BLaER1 treated with 17β-estradiol and CSF1 and Interleukin-3, amounts not matched to agents 10 nM and 100 nM (cell line): ENCODE measurements around the gene RBM19.
A peak's percentile ranks its signal among the peaks of the same experiment; 100 is the strongest.

ENCODE experiments used
- H3K27ac ChIP-seq, 11 experiments: shearing (Covaris generic); formaldehyde crosslinking; 2 replicates each; pipeline ENCODE4 v1.8.1; 2022
- H3K27me3 ChIP-seq, 11 experiments: shearing (Covaris generic); formaldehyde crosslinking; 2 replicates each; pipeline ENCODE4 v1.8.1; 2022
- H3K36me3 ChIP-seq, 11 experiments: shearing (Covaris generic); formaldehyde crosslinking; 2 replicates each; pipeline ENCODE4 v1.8.1; 2022
- H3K4me1 ChIP-seq, 10 experiments: shearing (Covaris generic); formaldehyde crosslinking; 2 replicates each; pipeline ENCODE4 v1.8.1; 2022
- H3K4me2 ChIP-seq, 11 experiments: shearing (Covaris generic); formaldehyde crosslinking; 2 replicates each; pipeline ENCODE4 v1.8.1; 2022
- H3K4me3 ChIP-seq, 10 experiments: shearing (Covaris generic); formaldehyde crosslinking; 2 replicates each; pipeline ENCODE4 v1.8.1; 2022
- H3K9ac ChIP-seq, 11 experiments: shearing (Covaris generic); formaldehyde crosslinking; 2 replicates each; pipeline ENCODE4 v1.8.1; 2022
- H3K9me3 ChIP-seq, 11 experiments: shearing (Covaris generic); formaldehyde crosslinking; replicated peaks in 1 of 11; 2 replicates each; pipeline ENCODE4 v1.8.1; 2022
- H4K20me1 ChIP-seq, 11 experiments: shearing (Covaris generic); formaldehyde crosslinking; 2 replicates each; pipeline ENCODE4 v1.8.1; 2022
- Cebpa-rat ChIP-seq, 11 experiments: shearing (Covaris generic); IDR thresholded peaks; 2 replicates each; pipeline ENCODE4 v1.8.1; 2022

The RBM19 gene

GRCh38 chr12:113797535-113797868 is 168.6 kb downstream of the RBM19 start:
- TF ChIP-seq Cebpa-rat (IDR thresholded peaks at IDR 0.05): no peak
- peak overlapping the region in 8 of 11 experiments; percentile 29 to 75 (median 61); a peak in 16 of 22 replicates for H3K4me2 ChIP-seq
- H3K9ac ChIP-seq: 0 out of 22 replicates have a peak overlapping the region, but pooled peaks of 1 of the 11 experiments have one; percentile 8

GRCh38 chr12:113796852-113797534 is 169.1 kb downstream of the RBM19 start:
- H3K4me2 ChIP-seq: peak overlapping the region in 8 of 11 experiments; percentile 29 to 75 (median 61); a peak in 16 of 22 replicates
- H3K9ac ChIP-seq: peak overlapping the region in 1 of 11 experiments; percentile 8; a peak in 1 of 22 replicates
- no peaks in the 10 kb centered on the region for H3K36me3 ChIP-seq
- H3K27ac ChIP-seq: no peak overlapping the region; a peak in 2 of 22 replicates
- peaks cover 0 to 21% (median 9%) of the 10 kb centered on the region in 11 experiments; a peak in 13 of 22 replicates for H3K27me3 ChIP-seq
- no peaks in the 10 kb centered on the region for H3K9me3 ChIP-seq
- no peak overlapping the region for H3K4me3 ChIP-seq
- peaks cover 0 to 8% (median 0%) of the 10 kb centered on the region in 11 experiments; a peak in 3 of 22 replicates for H4K20me1 ChIP-seq
- H3K4me1 ChIP-seq: peaks cover 0 to 48% (median 34%) of the 10 kb centered on the region in 10 experiments; a peak in 16 of 20 replicates
- no peak for TF ChIP-seq Cebpa-rat (IDR thresholded peaks at IDR 0.05)

More at GRCh38 chr12:113797535-113797868, 168.6 kb downstream of the RBM19 start:
- no peaks in the 10 kb centered on the region for H3K9me3 ChIP-seq
- H3K4me3 ChIP-seq: no peak overlapping the region
- H3K36me3 ChIP-seq: no peaks in the 10 kb centered on the region
- no peak overlapping the region; a peak in 1 of 22 replicates for H3K27ac ChIP-seq
- H3K27me3 ChIP-seq: peaks cover 0 to 21% (median 9%) of the 10 kb centered on the region in 11 experiments; a peak in 13 of 22 replicates
- peaks cover 0 to 8% (median 0%) of the 10 kb centered on the region in 11 experiments; a peak in 3 of 22 replicates for H4K20me1 ChIP-seq
- H3K4me1 ChIP-seq: peaks cover 0 to 48% (median 35%) of the 10 kb centered on the region in 10 experiments; a peak in 16 of 20 replicates

GRCh38 chr12:113796066-113796827 is 169.9 kb downstream of the RBM19 start:
- Histone ChIP-seq H3K27me3 (peaks cover 0 to 21% (median 9%) of the 10 kb centered on the region in 11 experiments; a peak in 13 of 22 replicates), H3K27ac (no peak overlapping the region), H3K4me1 (peaks cover 0 to 48% (median 34%) of the 10 kb centered on the region in 10 experiments; a peak in 16 of 20 replicates), H3K36me3 (no peaks in the 10 kb centered on the region), H4K20me1 (peaks cover 0 to 8% (median 0%) of the 10 kb centered on the region in 11 experiments; a peak in 3 of 22 replicates), H3K4me3 (no peak overlapping the region), H3K4me2 (peak overlapping the region in 7 of 11 experiments; percentile 7 to 75 (median 66); a peak in 11 of 22 replicates), H3K9ac (no peak overlapping the region), H3K9me3 (no peaks in the 10 kb centered on the region)
- TF ChIP-seq Cebpa-rat (IDR thresholded peaks at IDR 0.05): no peak

GRCh38 chr12:113795445-113795844 is 170.7 kb downstream of the RBM19 start:
- H3K36me3 ChIP-seq: no peaks in the 10 kb centered on the region
- H3K4me3 ChIP-seq: no peak overlapping the region
- H4K20me1 ChIP-seq: peaks cover 0 to 8% (median 0%) of the 10 kb centered on the region in 11 experiments; a peak in 2 of 22 replicates
- peaks cover 0 to 21% (median 9%) of the 10 kb centered on the region in 11 experiments; a peak in 13 of 22 replicates for H3K27me3 ChIP-seq
- peaks cover 0 to 48% (median 34%) of the 10 kb centered on the region in 10 experiments; a peak in 16 of 20 replicates for H3K4me1 ChIP-seq
- H3K9ac ChIP-seq: no peak overlapping the region
- no peak for TF ChIP-seq Cebpa-rat (IDR thresholded peaks at IDR 0.05)
- H3K9me3 ChIP-seq: peaks cover 0 to 2% (median 0%) of the 10 kb centered on the region in 11 experiments; a peak in 2 of 22 replicates
- no peak overlapping the region for H3K27ac ChIP-seq
- peak overlapping the region in 9 of 11 experiments; percentile 29 to 75 (median 62); a peak in 17 of 22 replicates for H3K4me2 ChIP-seq

GRCh38 chr12:113794774-113795173 is 171.4 kb downstream of the RBM19 start:
- Histone ChIP-seq H3K4me1 (peaks cover 0 to 48% (median 34%) of the 10 kb centered on the region in 10 experiments; a peak in 16 of 20 replicates), H4K20me1 (peaks cover 0 to 8% (median 0%) of the 10 kb centered on the region in 11 experiments; a peak in 2 of 22 replicates), H3K9ac (no peak overlapping the region; a peak in 1 of 22 replicates), H3K27ac (no peak overlapping the region), H3K36me3 (no peaks in the 10 kb centered on the region), H3K4me2 (peak overlapping the region in 10 of 11 experiments; percentile 19 to 75 (median 59); a peak in 18 of 22 replicates), H3K9me3 (peaks cover 0 to 8% (median 0%) of the 10 kb centered on the region in 11 experiments; a peak in 2 of 22 replicates), H3K4me3 (no peak overlapping the region), H3K27me3 (peaks cover 0 to 21% (median 9%) of the 10 kb centered on the region in 11 experiments; a peak in 13 of 22 replicates)
- no peak for TF ChIP-seq Cebpa-rat (IDR thresholded peaks at IDR 0.05)

- no peak overlapping the region for H3K4me2 ChIP-seq
- no peak overlapping the region for H3K9ac ChIP-seq
- H4K20me1 ChIP-seq: peaks cover 0 to 8% (median 0%) of the 10 kb centered on the region in 11 experiments; a peak in 2 of 22 replicates
- H3K4me3 ChIP-seq: no peak overlapping the region
- peaks cover 0 to 10% (median 0%) of the 10 kb centered on the region in 11 experiments; a peak in 2 of 22 replicates for H3K9me3 ChIP-seq
- no peak for TF ChIP-seq Cebpa-rat (IDR thresholded peaks at IDR 0.05)
- H3K27me3 ChIP-seq: peaks cover 0 to 21% (median 9%) of the 10 kb centered on the region in 11 experiments; a peak in 13 of 22 replicates
- H3K36me3 ChIP-seq: no peaks in the 10 kb centered on the region
- H3K27ac ChIP-seq: no peak overlapping the region
- peaks cover 0 to 45% (median 34%) of the 10 kb centered on the region in 10 experiments; a peak in 16 of 20 replicates for H3K4me1 ChIP-seq
Measured at GRCh38 chr12:113793250-113793649, 172.9 kb downstream of the RBM19 start.

- H3K27me3 ChIP-seq: peaks cover 0 to 21% (median 9%) of the 10 kb centered on the region in 11 experiments; a peak in 13 of 22 replicates
- H3K4me3 ChIP-seq: no peak overlapping the region
- no peak overlapping the region for H3K4me2 ChIP-seq
- H3K4me1 ChIP-seq: peaks cover 0 to 37% (median 29%) of the 10 kb centered on the region in 10 experiments; a peak in 16 of 20 replicates
- peaks cover 0 to 10% (median 0%) of the 10 kb centered on the region in 11 experiments; a peak in 2 of 22 replicates for H3K9me3 ChIP-seq
- no peak for TF ChIP-seq Cebpa-rat (IDR thresholded peaks at IDR 0.05)
- H3K36me3 ChIP-seq: no peaks in the 10 kb centered on the region
- H3K27ac ChIP-seq: no peak overlapping the region
- H3K9ac ChIP-seq: no peak overlapping the region
- peaks cover 0 to 8% (median 0%) of the 10 kb centered on the region in 11 experiments; a peak in 2 of 22 replicates for H4K20me1 ChIP-seq
Measured at GRCh38 chr12:113792450-113792849, 173.7 kb downstream of the RBM19 start.
